Mucosa of gallbladder (tissue), 1 donor: ENCODE results near the gene PACC1. TPM values are rescaled to one million over a fixed set of nuclear protein-coding genes. Genes with fewer than 3 reads are reported as not detected.

Source experiments
- DNase-seq: peaks from one replicate; pipeline ENCODE4 v3.0.0-alpha.2; 2020; ENCODE audit warnings: low spot score
- total RNA-seq: library from RNA; stranded (reverse); gene quantifications from one replicate; pipeline ENCODE4 v1.2.1, GENCODE V29; 2021
- donor health status: DM: no; HTN: no; CAD: no.

PACC1 gene
- 4.0 TPM for total RNA-seq

DNA sequence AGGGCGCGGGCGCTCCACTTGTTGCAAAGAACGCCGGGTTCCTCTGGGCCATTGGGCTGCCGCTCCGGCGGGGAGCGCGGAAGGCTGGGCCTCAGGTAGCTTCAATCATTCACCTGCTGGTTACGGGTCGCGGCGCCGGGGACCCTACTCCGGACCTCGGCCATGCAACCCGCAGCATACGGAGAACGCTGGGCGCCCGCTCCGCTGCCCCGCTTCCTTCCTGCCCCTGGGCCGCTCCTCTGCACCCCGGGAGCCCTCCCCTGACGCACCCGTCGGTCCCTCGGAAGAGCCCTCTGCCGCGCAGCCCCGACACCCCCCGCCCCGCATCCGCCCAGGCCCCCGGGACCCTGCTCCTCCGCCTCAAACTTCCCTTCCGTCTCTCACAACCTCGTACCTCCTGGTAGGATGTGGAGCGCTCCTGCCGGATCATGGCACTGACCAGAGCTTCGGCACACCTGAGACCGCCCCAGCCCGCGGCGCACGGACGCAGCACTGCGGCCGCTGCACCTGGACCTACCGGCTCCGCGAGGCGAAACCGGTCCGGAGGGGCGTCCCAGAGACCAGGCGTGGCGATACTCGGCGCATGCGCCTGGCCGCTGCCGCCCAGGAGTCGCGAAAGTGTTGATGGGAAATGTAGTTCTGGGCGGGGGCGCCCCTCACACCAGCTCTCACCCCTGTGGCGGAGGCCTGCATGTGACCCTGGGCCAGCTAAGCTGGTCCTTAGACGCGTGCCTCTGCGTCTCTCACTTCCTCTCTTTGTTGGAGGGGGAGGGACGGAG lies at the start of gene PACC1:
TSS of gene PACC1 (minus strand) at position 559 of the 779 bp plus-strand sequence. CDS start at position 430, 129 bp downstream.
- peak; percentile 90 for DNase-seq

- DNase-seq = no peak
Observed at GRCh38 chr1:212463565-212464285, 49.0 kb upstream of the PACC1 start.

- DNase-seq = no peak
Observed at GRCh38 chr1:212461916-212462660, 47.4 kb upstream of the PACC1 start.

- no peak for DNase-seq
Observed at GRCh38 chr1:212460376-212460775, 45.7 kb upstream of the PACC1 start.

DNA sequence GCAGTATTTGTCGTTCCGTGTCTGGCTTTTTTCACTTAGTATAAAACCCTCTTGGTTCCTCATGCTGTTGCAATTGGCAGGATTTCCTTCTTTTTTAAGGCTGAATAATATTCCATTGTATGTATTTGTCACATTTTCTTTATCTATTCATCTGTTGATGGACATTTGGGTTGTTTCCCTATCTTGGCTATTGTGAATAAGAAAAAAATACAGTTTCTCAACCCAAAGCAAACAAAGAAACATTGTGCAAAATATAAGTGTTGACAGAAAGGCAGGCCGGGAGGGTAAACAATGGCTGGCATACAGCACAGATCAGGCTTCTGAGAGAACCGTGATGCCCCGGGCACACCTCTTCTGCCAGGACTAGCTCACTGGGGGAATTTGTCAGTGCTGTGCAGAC lies 45.0 kb upstream of the PACC1 start:
- no peak for DNase-seq

DNA sequence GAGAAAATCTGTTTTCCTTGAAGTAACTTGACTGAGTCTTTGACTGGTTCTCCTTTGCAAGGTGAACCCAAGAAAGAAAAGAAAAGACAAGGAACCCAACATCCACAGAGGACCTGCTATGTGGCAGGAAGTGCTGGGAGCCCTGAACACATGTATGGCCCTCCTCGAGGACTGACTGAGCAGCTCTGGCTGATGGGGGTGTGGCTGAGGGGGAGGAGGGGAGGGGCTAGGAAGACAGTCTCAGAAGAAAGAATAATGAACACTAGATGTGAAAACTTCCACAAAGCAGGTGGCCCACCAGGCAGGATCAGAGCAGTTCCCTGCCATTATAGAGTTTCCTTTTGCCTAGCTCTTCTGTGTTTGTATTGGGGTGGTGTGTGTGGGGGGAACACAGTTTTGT lies 44.1 kb upstream of the PACC1 start:
- no peak for DNase-seq

DNA sequence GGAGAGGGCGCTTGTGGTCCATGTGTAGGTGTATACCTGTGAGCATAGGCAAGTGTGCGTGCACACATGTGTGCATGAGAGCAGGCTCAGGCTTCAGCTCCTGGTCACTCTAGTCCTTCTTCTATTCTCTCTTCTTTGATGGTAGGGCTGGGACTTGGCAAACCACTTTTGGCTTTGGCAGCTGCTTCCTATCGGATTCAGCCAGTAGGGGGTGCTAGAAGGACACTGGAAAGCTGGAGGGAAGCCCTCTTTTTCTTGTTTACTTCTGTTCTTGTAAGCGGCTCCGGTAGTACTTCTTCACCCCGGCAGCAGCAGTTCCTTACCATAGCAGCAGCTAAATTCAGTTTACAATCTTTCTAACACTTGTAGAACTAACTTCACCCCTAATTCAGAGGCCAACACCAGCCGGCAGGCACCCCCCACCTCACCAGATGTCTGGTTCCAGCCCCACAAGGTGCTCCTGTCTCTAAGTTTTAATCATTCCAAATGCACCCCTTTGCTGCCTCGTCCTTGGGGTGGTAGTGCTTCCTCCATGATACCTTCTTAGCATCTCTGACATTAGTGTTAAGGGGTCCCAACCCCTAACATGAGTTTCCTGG lies 43.2 kb upstream of the PACC1 start:
- DNase-seq = peak; percentile 16

- DNase-seq = peak; percentile 87
Observed at GRCh38 chr1:212455803-212456528, 41.3 kb upstream of the PACC1 start.

GRCh38 chr1:212455401-212455800 lies 40.7 kb upstream of the PACC1 start:
- DNase-seq = no peak

DNA sequence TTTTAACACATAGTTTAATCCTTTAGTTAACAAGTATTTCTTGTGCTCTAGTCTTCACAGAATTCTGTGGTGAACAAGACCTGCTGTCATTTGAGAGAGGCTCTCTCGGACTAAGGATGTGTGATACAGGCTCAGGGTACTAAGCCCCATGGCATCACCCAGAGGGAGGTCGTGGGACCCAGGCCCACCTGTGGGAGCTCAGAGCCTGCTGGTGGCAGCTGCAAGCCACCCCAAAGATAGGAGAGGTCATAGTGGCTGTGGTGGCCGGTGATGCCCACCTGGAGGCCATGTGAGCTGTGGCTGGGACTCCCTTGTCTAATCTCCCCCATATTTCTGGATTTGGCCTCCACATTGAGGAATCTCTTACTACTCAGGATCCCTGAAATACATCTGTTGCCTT lies 40.1 kb upstream of the PACC1 start:
- no peak for DNase-seq

- no peak for DNase-seq
Observed at GRCh38 chr1:212453156-212453857, 38.6 kb upstream of the PACC1 start.

GRCh38 chr1:212452323-212453155 lies 37.9 kb upstream of the PACC1 start:
- DNase-seq = peak; percentile 37

- DNase-seq = no peak
Observed at GRCh38 chr1:212451416-212452322, 37.0 kb upstream of the PACC1 start.

- DNase-seq = no peak
Observed at GRCh38 chr1:212450331-212450881, 35.7 kb upstream of the PACC1 start.

DNA sequence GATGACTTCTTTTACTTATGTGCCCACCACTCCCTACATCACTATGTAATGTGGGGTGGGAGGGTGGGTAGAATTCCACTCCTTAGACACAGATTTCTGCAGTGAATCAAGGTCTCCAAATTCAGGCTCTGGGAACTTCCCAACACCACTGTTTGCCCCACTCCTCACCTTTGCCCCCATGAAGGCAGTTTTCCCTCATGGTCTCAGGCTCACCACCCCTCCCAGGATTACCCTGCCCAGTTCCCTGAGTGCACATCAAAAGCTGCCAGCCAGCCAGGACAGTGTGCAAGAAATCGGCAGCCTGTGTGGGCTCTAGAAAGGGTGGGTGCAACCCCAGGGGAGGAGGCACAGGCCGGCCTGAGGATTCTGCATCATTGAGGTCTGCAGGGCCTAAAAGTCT lies 32.8 kb upstream of the PACC1 start:
- no peak for DNase-seq

- no peak for DNase-seq
Observed at GRCh38 chr1:212446333-212446732, 31.6 kb upstream of the PACC1 start.

GRCh38 chr1:212442408-212442807 lies 27.7 kb upstream of the PACC1 start:
- no peak for DNase-seq

DNA sequence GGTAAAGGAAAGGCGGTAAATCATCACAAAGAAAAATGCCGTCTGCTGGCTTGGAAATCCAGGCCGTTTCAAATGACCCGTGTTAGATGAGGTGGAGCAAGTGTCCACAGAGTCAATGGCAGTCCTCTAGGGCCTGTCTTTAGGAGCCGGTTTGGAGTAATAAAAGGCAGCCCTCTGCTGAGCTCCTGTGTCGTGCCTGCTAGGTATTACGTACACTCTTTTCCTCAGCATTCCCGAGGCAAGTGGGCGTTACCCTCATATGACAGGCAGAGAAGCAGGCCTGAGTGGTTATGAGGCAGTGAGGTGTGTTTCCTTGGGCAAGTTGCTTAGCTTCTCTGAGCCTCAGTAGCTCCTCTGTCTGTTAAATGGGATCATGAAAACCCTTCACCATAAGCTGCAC lies 25.7 kb upstream of the PACC1 start:
- DNase-seq = no peak
